Esophagus muscularis mucosa (tissue), 4 donors: Measurements from ENCODE around the gene RPS6KA5. TPM values are rescaled to one million over a fixed set of nuclear protein-coding genes. Genes with fewer than 3 reads are reported as not detected.
"Not testable (repeated sequence)": the region's sequence is repeated elsewhere in the genome, so short reads cannot be mapped to it uniquely, and the experiment has no call there.

Experiments
- DNase-seq: peaks from one replicate; pipeline ENCODE4 v3.0.0-alpha.2; 2017; ENCODE audit errors: extremely low spot score
- H3K27ac ChIP-seq, 4 donors: fragments of 200-600 bp; sonication (generic); replicated peaks in 1 of 4; 1 replicate in 3 of 4; 2 replicates in 1 of 4; pipeline ENCODE4 v1.5.1; 2016 to 2019; ENCODE audit warnings: mild to moderate bottlenecking in 1 of 4
- H3K27me3 ChIP-seq, 4 donors: fragments of 200-600 bp; sonication (generic); one replicate each; pipeline versions ENCODE4 v1.5.1 to v1.6.0; 2016 to 2019
- H3K36me3 ChIP-seq, 4 donors: fragments of 200-600 bp; sonication (generic); one replicate each; pipeline ENCODE4 v1.5.1; 2016 to 2019
- H3K4me1 ChIP-seq, 4 donors: fragments of 200-600 bp; sonication (generic); one replicate each; pipeline ENCODE4 v1.5.1; 2016 to 2019
- H3K4me3 ChIP-seq, 4 donors: fragments of 200-600 bp; sonication (generic); 1 replicate in 2 of 4; 2 replicates in 2 of 4; pipeline ENCODE4 v1.5.1; 2016 to 2019; ENCODE audit warnings: mild to moderate bottlenecking in 4 of 4, moderate library complexity in 1 of 4
- H3K9me3 ChIP-seq, 4 donors: fragments of 200-600 bp; sonication (generic); 1 replicate in 3 of 4; 2 replicates in 1 of 4; pipeline ENCODE4 v1.5.1; 2016 to 2019
- EP300 ChIP-seq: sonication (generic); formaldehyde crosslinking; IDR thresholded peaks from one replicate; pipeline ENCODE4 v1.6.1; 2017; ENCODE audit warnings: antibody characterized with exemption
- POLR2A ChIP-seq: fragments of 450-650 bp; IDR thresholded peaks from one replicate; pipeline ENCODE4 v1.6.1; 2017; ENCODE audit warnings: antibody characterized with exemption, moderate library complexity, mild to moderate bottlenecking, low read depth
- POLR2AphosphoS5 ChIP-seq, 2 donors: sonication (generic); formaldehyde crosslinking; IDR thresholded peaks; one replicate each; pipeline ENCODE4 v1.6.1; 2017; ENCODE audit warnings: antibody characterized with exemption in 2 of 2
- WGBS: methylation state at CpG from one replicate; pipeline ENCODE4 v1.1.5; 2018; 5-methylcytosine and 5-hydroxymethylcytosine counted together
- intact Hi-C: fragments of 100-400 bp; cut with DNase I; formaldehyde crosslinking; loops from one replicate; pipeline ENCODE4 v1.15.1; 2023
- total RNA-seq, 4 donors: library from RNA; depleted of rRNA; stranded (reverse); fragments of >200 nt; gene quantifications; one replicate each; pipeline versions ENCODE4 v1.1.0 to v1.2.1, GENCODE V29; 2016
- TF ChIP-seq, protein P1 (sequence below), 3 experiments: fragments of 200-600 bp in 2 of 3; fragments of 450-650 bp in 1 of 3; sonication (generic) in 2 of 3; IDR thresholded peaks; one replicate each; pipeline ENCODE4 v1.5.1; 2017 to 2019; ENCODE audit warnings: antibody characterized with exemption in 3 of 3, mild to moderate bottlenecking in 2 of 3, moderate library complexity in 1 of 3

RPS6KA5 gene
- total RNA-seq, 4 donors from 2014 or later = 30.8 to 40.6 (median 35.0) TPM

DNA sequence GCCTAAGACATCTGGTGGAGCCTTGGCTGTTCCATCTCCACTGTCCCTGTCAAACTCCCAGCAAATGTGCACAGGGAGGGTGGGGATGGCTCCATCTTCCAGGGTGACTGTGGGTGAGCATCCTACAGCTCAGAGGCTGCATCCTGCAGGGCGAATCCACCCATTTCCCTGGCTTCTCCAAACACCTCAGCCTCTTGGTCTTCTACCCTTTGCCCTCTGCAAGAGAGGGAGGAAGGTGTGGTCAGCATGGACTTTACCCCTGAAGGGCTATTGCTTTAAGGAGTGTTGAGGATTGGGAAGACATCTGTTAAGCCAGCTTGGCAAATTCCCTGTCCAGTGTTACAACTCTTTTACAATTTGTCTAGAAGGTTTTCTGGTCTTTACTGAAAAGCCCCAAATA is 30.3 kb upstream of the RPS6KA5 start:
- DNase-seq = no peak
- TF ChIP-seq, protein P1, sequence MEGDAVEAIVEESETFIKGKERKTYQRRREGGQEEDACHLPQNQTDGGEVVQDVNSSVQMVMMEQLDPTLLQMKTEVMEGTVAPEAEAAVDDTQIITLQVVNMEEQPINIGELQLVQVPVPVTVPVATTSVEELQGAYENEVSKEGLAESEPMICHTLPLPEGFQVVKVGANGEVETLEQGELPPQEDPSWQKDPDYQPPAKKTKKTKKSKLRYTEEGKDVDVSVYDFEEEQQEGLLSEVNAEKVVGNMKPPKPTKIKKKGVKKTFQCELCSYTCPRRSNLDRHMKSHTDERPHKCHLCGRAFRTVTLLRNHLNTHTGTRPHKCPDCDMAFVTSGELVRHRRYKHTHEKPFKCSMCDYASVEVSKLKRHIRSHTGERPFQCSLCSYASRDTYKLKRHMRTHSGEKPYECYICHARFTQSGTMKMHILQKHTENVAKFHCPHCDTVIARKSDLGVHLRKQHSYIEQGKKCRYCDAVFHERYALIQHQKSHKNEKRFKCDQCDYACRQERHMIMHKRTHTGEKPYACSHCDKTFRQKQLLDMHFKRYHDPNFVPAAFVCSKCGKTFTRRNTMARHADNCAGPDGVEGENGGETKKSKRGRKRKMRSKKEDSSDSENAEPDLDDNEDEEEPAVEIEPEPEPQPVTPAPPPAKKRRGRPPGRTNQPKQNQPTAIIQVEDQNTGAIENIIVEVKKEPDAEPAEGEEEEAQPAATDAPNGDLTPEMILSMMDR (IDR thresholded peaks at IDR 0.05) = no peak
- TF ChIP-seq POLR2A (no peak), POLR2AphosphoS5 (IDR thresholded peaks at IDR 0.05) (no peak), EP300 (no peak)
- Histone ChIP-seq H3K4me1 (peaks cover 0 to 22% (median 16%) of the 10 kb centered on the region in 4 donors), H3K27ac (no peak overlapping the region), H3K27me3 (no peaks in the 10 kb centered on the region), H3K36me3 (no peaks in the 10 kb centered on the region), H3K9me3 (no peaks in the 10 kb centered on the region), H3K4me3 (no peak overlapping the region)
- 67% methylated on average over 1 of the region's 1 CpG for WGBS
- intact Hi-C loops = no loop called here

DNA sequence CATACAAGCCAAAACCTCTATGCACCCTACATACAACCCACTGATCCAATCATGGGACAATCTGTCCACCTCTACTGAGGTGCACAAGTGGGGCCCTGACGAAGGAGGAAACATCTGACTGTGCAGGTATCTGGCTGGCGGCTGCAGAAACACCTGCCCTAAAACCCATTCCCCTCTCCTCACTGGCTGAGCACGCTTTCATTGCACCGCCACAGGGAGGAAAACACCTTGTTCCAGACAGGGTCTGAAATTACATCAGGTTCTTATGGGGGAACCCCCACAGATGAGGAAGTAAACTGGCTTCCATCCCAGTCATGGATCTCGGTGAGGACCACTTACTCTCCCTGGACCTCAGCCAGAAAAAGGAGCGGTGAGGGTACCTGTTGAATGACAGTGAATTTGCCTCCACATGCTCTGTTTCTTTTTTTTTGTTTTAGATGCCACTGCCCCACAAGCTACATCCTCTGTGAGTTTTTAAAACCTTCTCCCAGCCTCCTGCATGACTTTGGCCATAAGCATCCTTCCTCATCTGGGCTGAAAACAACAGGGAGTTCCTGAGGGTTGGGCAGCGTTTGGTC is 29.6 kb upstream of the RPS6KA5 start:
- Histone ChIP-seq H3K9me3 (no peaks in the 10 kb centered on the region), H3K36me3 (no peaks in the 10 kb centered on the region), H3K27me3 (no peaks in the 10 kb centered on the region), H3K4me3 (no peak overlapping the region), H3K4me1 (peaks cover 0 to 22% (median 16%) of the 10 kb centered on the region in 4 donors), H3K27ac (no peak overlapping the region)
- WGBS = 96% methylated on average over 6 of the region's 7 CpGs
- no peak for DNase-seq
- TF ChIP-seq EP300 (no peak), POLR2A (no peak), POLR2AphosphoS5 (IDR thresholded peaks at IDR 0.05) (no peak)
- TF ChIP-seq, protein P1 (IDR thresholded peaks at IDR 0.05) = no peak
- intact Hi-C loops = no loop called here

DNA sequence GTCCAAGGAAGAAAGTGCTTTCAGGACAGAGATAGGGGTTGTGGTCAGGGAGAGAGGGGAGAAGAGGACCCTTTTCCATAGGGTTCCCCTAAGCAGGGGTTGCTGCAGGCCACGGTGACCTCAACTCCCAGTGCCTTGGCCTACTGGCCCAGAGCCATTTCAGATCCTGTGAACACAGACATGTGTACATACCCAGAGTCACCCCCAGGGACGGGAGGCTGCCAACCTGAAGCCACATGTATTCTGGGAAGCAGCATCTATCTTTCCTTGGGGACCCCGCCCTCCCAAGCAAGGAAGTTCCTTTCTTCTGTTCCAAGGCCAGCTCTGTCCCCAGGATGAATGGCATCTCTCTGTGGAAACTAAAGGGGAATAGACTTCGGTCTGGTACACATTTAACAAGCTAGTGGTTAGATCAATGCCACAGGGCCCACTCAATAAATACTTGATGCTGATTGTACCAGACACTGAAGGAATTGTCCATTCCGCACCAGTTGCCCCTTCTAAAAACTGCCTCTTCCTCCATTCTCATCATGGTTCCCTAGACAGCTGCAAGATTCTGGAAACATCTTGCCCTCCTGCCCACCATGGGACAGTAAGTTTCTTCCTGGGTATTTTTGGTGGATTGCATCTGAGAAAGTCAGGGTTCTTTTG is 28.3 kb upstream of the RPS6KA5 start:
- WGBS = 89% methylated on average over 4 of the region's 5 CpGs
- no peak for DNase-seq
- no peak overlapping the region for H3K4me3 ChIP-seq
- H3K9me3 ChIP-seq = no peaks in the 10 kb centered on the region
- peak overlapping the region in 2 of 4 donors; percentile 21 to 60 for H3K27ac ChIP-seq
- no peaks in the 10 kb centered on the region for H3K27me3 ChIP-seq
- H3K36me3 ChIP-seq = no peaks in the 10 kb centered on the region
- TF ChIP-seq, protein P1 (IDR thresholded peaks at IDR 0.05) = no peak
- TF ChIP-seq EP300 (no peak), POLR2AphosphoS5 (IDR thresholded peaks at IDR 0.05) (no peak), POLR2A (no peak)
- peaks cover 0 to 22% (median 16%) of the 10 kb centered on the region in 4 donors for H3K4me1 ChIP-seq
- intact Hi-C loops = no loop called here

DNA sequence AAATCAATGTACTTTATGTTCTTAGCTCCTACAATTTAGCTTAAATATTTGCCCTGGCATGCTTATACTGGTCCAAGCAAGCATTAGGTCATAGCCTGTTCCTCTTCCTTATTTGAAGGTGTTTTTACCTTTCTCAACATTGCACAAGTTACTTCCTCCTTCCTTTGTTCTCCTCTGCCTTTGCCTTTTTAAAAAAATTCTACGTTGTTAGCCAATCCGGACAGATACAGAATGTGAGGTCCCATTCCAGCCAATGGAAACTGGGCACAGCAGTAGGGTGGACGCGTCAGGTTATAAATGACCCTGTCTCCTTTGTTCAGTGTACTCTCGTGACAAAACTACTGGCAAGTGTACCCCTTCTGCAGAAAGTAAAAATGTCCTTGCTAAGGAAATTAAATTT is 27.0 kb upstream of the RPS6KA5 start:
- H3K4me3 ChIP-seq, H3K27me3 ChIP-seq, H3K36me3 ChIP-seq, intact Hi-C loops, H3K9me3 ChIP-seq, DNase-seq: not testable (repeated sequence)
- WGBS = 45% methylated on average over 5 of the region's 5 CpGs
- Histone ChIP-seq H3K4me1 (peaks cover 0 to 22% (median 16%) of the 10 kb centered on the region in 4 donors), H3K27ac (peak overlapping the region; percentile 10 to 60 (median 36))

DNA sequence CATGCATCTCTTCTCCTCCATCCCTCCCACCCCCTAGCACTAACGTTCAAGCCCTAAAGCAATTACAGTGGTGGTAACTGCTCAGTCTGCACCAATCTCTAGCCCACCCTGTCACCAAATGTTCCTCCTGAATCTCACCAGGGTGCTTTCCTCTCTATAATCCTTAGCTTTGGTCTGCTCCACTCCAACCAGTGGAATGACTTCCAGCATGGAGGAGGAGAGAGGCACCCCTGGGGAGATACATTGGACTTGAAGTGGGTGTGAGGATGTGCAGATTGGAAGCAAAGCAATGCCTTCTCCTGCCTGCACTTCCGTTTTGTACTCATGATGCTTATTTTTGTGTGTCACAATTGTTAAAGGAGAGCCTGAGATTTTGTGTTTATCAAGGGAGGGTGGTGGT is 24.1 kb upstream of the RPS6KA5 start:
- DNase-seq = no peak
- H3K27me3 ChIP-seq = no peaks in the 10 kb centered on the region
- intact Hi-C loops = no loop called here
- 67% methylated on average over 2 of the region's 2 CpGs for WGBS
- no peaks in the 10 kb centered on the region for H3K36me3 ChIP-seq
- H3K9me3 ChIP-seq = no peaks in the 10 kb centered on the region
- H3K4me3 ChIP-seq = no peak overlapping the region
- H3K4me1 ChIP-seq = peaks cover 0 to 22% (median 16%) of the 10 kb centered on the region in 4 donors
- no peak overlapping the region for H3K27ac ChIP-seq
- TF ChIP-seq POLR2A (no peak), POLR2AphosphoS5 (IDR thresholded peaks at IDR 0.05) (no peak), EP300 (no peak)
- TF ChIP-seq, protein P1 (IDR thresholded peaks at IDR 0.05) = no peak
